Heart right ventricle (tissue), 16 donors: ENCODE measurements around the gene LRRC45. TPM values are rescaled to one million over a fixed set of nuclear protein-coding genes. Genes with fewer than 3 reads are reported as not detected.

ENCODE experiments used
- ATAC-seq, 8 donors: fragments of 200-7000 bp; cut with Tn5 transposase; one replicate each; pipeline ENCODE4 v1.9.1; 2020; ENCODE audit warnings: mild to moderate bottlenecking in 8 of 8, moderate library complexity in 8 of 8, moderate number of reproducible peaks in 1 of 8
- DNase-seq, 2 donors: peaks; one replicate each; pipeline ENCODE4 v3.0.0-alpha.2; 2020
- H3K27ac ChIP-seq, 10 donors: fragments of 200-600 bp; sonication (generic) in 2 of 10; one replicate each; pipeline versions ENCODE4 v1.5.0 to v1.8.0; 2020 to 2022; ENCODE audit warnings: mild to moderate bottlenecking in 3 of 10
- H3K27me3 ChIP-seq, 7 donors: fragments of 200-600 bp; one replicate each; pipeline ENCODE4 v1.8.0; 2021 to 2022; ENCODE audit warnings: mild to moderate bottlenecking in 2 of 7
- H3K36me3 ChIP-seq, 9 donors: fragments of 200-600 bp; sonication (generic) in 1 of 9; one replicate each; pipeline versions ENCODE4 v1.5.0 to v1.8.0; 2020 to 2022; ENCODE audit warnings: mild to moderate bottlenecking in 2 of 9
- H3K4me1 ChIP-seq, 9 donors: fragments of 200-600 bp; sonication (generic) in 1 of 9; one replicate each; pipeline versions ENCODE4 v1.5.0 to v1.8.0; 2020 to 2022; ENCODE audit warnings: mild to moderate bottlenecking in 4 of 9
- H3K4me3 ChIP-seq, 10 donors: fragments of 200-600 bp; sonication (generic) in 2 of 10; one replicate each; pipeline versions ENCODE4 v1.5.0 to v1.8.0; 2020 to 2022; ENCODE audit warnings: mild to moderate bottlenecking in 7 of 10, moderate library complexity in 2 of 10
- H3K9me3 ChIP-seq, 11 donors: fragments of 200-600 bp in 10 of 11; sonication (generic) in 2 of 11; one replicate each; pipeline versions ENCODE4 v1.5.0 to v1.8.0; 2013 to 2022; ENCODE audit warnings: mild to moderate bottlenecking in 2 of 11, control low read depth in 1 of 11, moderate library complexity in 1 of 11
- WGBS, 2 donors: extraction: QIAGEN DNeasy Blood & Tissue Kit; methylation state at CpG; one replicate each; pipeline ENCODE4 v1.1.7; 2013; ENCODE audit warnings: inconsistent platforms in 1 of 2; 5-methylcytosine and 5-hydroxymethylcytosine counted together
- intact Hi-C, 10 donors: fragments of 100-400 bp; cut with DNase I; formaldehyde crosslinking; loops; one replicate each; pipeline versions ENCODE4 v1.11.1 to v1.14.2; 2022
- polyA plus RNA-seq, 2 donors: library from polyadenylated mRNA; stranded (reverse); fragments of 200-250 nt; gene quantifications; one replicate each; pipeline ENCODE4 v1.2.3, GENCODE V29; 2013
- total RNA-seq, 10 donors: library from RNA; stranded (reverse); fragmentation: NEBNext Ultra II Directional in 3 of 10; extraction: Animal tissue kit (Norgen Biotek cat#: 25700) in 3 of 10; gene quantifications; one replicate each; pipeline versions ENCODE4 v1.2.1 to v1.2.4, GENCODE V29; 2021 to 2023
- TF ChIP-seq, protein P1 (sequence below), 9 donors: fragments of 200-600 bp; sonication (generic) in 2 of 9; IDR thresholded peaks; one replicate each; pipeline versions ENCODE4 v1.5.0 to v1.8.0; 2021 to 2022; ENCODE audit warnings: antibody characterized with exemption in 9 of 9, mild to moderate bottlenecking in 5 of 9, moderate library complexity in 1 of 9
- donor health status: Arrhythmogenic right ventricular cardiomyopathy.
- donor health status: ischemic (EF 13 %, LVEDD 7.1; RV severe dilation, severe dysfunction).
- donor health status: healthy with polysubstance abuse.
- donor health status: DM: no; HTN: yes; CAD: no.
- donor health status: DM: no; HTN: no; CAD: no.
- donor health status: ischemic (EF 25% LVEDD 6.9; RV normal size, moderate dysfunction).
- donor health status: ischemic (EF 25% LVEDD 5.7; RV mildly dilated, moderate dysfunction).
- donor health status: healthy.
- donor health status: DM: yes; HTN: yes; CAD: no.
- donor health status: Ischemic cardiomyopathy.
- donor health status: ischemic (EF 35%, LVEDD 5.7; RV mildly dilated, moderate dysfunction).
- donor health status: nonischemic (EF 11% LVEDD 7.7; RV severe dilation, severe dysfunction).
- donor health status: DM: yes; HTN: yes; CAD: no.
- donor health status: PGD.
- donor health status: ischemic (EF 29% LVEDD 5.4; RV normal size, mild dysfunction).
- donor health status: nonischemic (EF 23%, LVEDD 6.1; RV moderate dilation, normal function).

LRRC45 gene
- total and polyA plus RNA-seq, 12 donors: 2.2 to 10.4 (median 3.5) TPM

DNA sequence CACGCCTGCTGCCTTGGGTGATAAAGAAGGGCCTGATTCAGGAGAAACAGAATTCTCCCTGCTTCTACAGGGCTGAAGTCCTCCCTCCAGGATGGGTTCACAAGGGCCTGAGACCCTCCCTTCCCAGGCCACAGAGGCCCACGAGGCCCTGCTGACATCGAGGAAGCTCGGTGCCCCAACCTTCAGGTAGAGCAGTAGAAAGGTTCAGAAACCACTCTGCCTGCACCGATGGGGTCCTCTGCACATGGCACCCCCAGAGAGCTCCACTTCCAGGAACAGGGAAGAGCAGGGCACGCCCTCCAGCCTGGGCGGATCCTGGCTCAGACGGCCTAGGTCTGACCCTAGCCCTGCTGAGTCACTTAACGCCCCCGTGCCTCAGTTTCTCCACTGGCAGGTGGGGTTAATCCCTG is 1.2 kb upstream of the LRRC45 start:
- H3K4me3 ChIP-seq: peak overlapping the region; percentile 48 to 100 (median 93)
- intact Hi-C loops: loop anchor here in 8 of 10 donors (1.0 to 2.0 kb wide), 3 partner anchors 61 to 63 kb away; partner anchors contain the start of gene NOTUM (in 3 of the 8)
- TF ChIP-seq, protein P1, sequence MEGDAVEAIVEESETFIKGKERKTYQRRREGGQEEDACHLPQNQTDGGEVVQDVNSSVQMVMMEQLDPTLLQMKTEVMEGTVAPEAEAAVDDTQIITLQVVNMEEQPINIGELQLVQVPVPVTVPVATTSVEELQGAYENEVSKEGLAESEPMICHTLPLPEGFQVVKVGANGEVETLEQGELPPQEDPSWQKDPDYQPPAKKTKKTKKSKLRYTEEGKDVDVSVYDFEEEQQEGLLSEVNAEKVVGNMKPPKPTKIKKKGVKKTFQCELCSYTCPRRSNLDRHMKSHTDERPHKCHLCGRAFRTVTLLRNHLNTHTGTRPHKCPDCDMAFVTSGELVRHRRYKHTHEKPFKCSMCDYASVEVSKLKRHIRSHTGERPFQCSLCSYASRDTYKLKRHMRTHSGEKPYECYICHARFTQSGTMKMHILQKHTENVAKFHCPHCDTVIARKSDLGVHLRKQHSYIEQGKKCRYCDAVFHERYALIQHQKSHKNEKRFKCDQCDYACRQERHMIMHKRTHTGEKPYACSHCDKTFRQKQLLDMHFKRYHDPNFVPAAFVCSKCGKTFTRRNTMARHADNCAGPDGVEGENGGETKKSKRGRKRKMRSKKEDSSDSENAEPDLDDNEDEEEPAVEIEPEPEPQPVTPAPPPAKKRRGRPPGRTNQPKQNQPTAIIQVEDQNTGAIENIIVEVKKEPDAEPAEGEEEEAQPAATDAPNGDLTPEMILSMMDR (IDR thresholded peaks at IDR 0.05): no peak
- ATAC-seq (no peak), DNase-seq (no peak)
- no peaks in the 10 kb centered on the region for H3K9me3 ChIP-seq
- WGBS, 2 donors: 13 to 18% methylated on average over 10 of the region's 10 CpGs
- no peaks in the 10 kb centered on the region for H3K27me3 ChIP-seq
- peaks cover 19 to 34% (median 29%) of the 10 kb centered on the region in 9 donors for H3K4me1 ChIP-seq
- peaks cover 0 to 24% (median 0%) of the 10 kb centered on the region in 9 donors for H3K36me3 ChIP-seq
- peak overlapping the region in 6 of 10 donors; percentile 50 to 87 (median 80) for H3K27ac ChIP-seq

GRCh38 chr17:82022310-82022980 is 660 bp upstream of the LRRC45 start, which contains the start of gene CENPX:
Gene CENPX, minus strand, starts transcription at chr17:82022878. Its CDS starts 17 bp downstream, at chr17:82022861.
- DNase-seq: no peak
- no peaks in the 10 kb centered on the region for H3K9me3 ChIP-seq
- WGBS, 2 donors: 0 to 1% methylated on average over 58 to 64 of the region's 64 CpGs
- TF ChIP-seq, protein P1 (IDR thresholded peaks at IDR 0.05): no peak
- H3K36me3 ChIP-seq: peaks cover 0 to 18% (median 0%) of the 10 kb centered on the region in 9 donors
- intact Hi-C loops: no loop called here
- peaks cover 19 to 34% (median 29%) of the 10 kb centered on the region in 9 donors for H3K4me1 ChIP-seq
- H3K27me3 ChIP-seq: no peaks in the 10 kb centered on the region
- H3K27ac ChIP-seq: peak within 1 kb of the TSS in 9 of 10 donors; percentile 61 to 87 (median 79)
- ATAC-seq: no peak
- H3K4me3 ChIP-seq: peak within 1 kb of the TSS; percentile 75 to 100 (median 93)

DNA sequence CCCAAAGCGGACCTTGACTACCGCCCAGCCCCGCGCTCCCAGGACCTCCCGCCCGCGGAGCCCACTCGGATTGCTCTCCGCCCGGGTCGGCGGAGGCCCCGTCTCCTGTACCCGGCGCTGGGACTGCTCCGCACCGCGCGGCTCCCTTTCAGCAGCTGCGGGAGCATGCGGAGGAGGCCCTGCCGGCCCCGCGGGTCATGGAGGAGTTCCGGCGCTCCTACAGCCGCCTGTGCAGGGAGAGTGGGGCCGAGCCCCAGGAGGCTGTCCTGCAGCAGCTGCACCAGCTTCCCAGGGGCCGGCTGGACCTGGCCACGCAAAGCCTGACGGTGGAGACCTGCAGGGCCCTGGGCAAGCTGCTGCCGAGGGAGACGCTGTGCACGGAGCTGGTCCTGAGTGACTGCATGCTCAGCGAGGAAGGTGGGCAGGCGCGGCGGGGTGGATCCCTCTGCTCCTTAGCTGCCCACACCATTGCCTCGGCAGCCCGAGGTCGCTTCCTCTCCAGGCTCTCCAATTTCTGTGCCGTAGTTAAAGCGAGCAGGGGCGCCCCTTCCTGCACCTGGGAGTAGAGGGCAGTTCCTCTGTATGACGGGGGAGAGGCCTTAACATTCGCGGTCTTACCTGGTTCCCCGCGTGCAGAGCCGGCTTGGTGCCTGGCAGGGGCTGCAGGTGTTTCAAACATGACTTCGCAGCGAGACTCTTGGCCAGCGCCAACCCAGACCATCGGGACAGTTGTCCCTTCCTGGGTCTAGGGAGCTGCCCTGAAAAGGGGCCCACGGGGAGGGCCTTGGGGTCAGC is 539 bp downstream of the LRRC45 start:
- ATAC-seq (peak in 3 of 8 donors; percentile 0 to 3 (median 0)), DNase-seq (no peak)
- peak overlapping the region; percentile 75 to 100 (median 89) for H3K4me3 ChIP-seq
- WGBS, 2 donors: 7% methylated on average over 52 to 55 of the region's 55 CpGs
- H3K4me1 ChIP-seq: peaks cover 19 to 34% (median 29%) of the 10 kb centered on the region in 9 donors
- intact Hi-C loops: no loop called here
- no peaks in the 10 kb centered on the region for H3K9me3 ChIP-seq
- H3K27ac ChIP-seq: peak overlapping the region in 9 of 10 donors; percentile 32 to 74 (median 53)
- TF ChIP-seq, protein P1 (IDR thresholded peaks at IDR 0.05): no peak
- peaks cover 0 to 9% (median 0%) of the 10 kb centered on the region in 9 donors for H3K36me3 ChIP-seq
- no peaks in the 10 kb centered on the region for H3K27me3 ChIP-seq

GRCh38 chr17:82024859-82025258 is 1.8 kb downstream of the LRRC45 start:
- H3K36me3 ChIP-seq: peaks cover 0 to 8% (median 0%) of the 10 kb centered on the region in 9 donors
- no peak overlapping the region for H3K4me3 ChIP-seq
- H3K9me3 ChIP-seq: no peaks in the 10 kb centered on the region
- DNase-seq: no peak
- no peak for ATAC-seq
- H3K27me3 ChIP-seq: no peaks in the 10 kb centered on the region
- 92 to 95% methylated on average over 17 of the region's 17 CpGs for WGBS, 2 donors
- TF ChIP-seq, protein P1 (IDR thresholded peaks at IDR 0.05): no peak
- intact Hi-C loops: no loop called here
- H3K4me1 ChIP-seq: peaks cover 19 to 44% (median 32%) of the 10 kb centered on the region in 9 donors
- H3K27ac ChIP-seq: no peak overlapping the region
